ENCODE results near the gene APOC1.

- no peak for TF ChIP-seq CTCF (IDR thresholded peaks at IDR 0.05)
- TF ChIP-seq REST (IDR thresholded peaks at IDR 0.05; ENCODE audit: low read depth, low read length) = no peak
- no peak for TF ChIP-seq MAX (IDR thresholded peaks at IDR 0.05; ENCODE audit: low read depth)
- no peak for TF ChIP-seq POLR2AphosphoS5 (IDR thresholded peaks at IDR 0.05; ENCODE audit: low read depth, low read length)
- no peak for TF ChIP-seq ZBTB33 (IDR thresholded peaks at IDR 0.05; ENCODE audit: borderline replicate concordance, low read depth)
- no peak for TF ChIP-seq TCF12 (IDR thresholded peaks at IDR 0.05)
- TF ChIP-seq FOXM1 (IDR thresholded peaks at IDR 0.05; ENCODE audit: low read depth) = no peak
Measured at GRCh38 chr19:44957526-44957925, 43.1 kb downstream of the APOC1 start.
